ENCODE results near the gene TAMALIN.

The TAMALIN gene

GRCh38 chr12:52054833-52055730 is 48.3 kb downstream of the TAMALIN start:
- FAIRE-seq (no peak), DNase-seq (ENCODE audit: insufficient read length, low spot score) (no peak)
- no peak for TF ChIP-seq POLR2A (IDR thresholded peaks at IDR 0.05; ENCODE audit: low read depth, low read length)

DNA sequence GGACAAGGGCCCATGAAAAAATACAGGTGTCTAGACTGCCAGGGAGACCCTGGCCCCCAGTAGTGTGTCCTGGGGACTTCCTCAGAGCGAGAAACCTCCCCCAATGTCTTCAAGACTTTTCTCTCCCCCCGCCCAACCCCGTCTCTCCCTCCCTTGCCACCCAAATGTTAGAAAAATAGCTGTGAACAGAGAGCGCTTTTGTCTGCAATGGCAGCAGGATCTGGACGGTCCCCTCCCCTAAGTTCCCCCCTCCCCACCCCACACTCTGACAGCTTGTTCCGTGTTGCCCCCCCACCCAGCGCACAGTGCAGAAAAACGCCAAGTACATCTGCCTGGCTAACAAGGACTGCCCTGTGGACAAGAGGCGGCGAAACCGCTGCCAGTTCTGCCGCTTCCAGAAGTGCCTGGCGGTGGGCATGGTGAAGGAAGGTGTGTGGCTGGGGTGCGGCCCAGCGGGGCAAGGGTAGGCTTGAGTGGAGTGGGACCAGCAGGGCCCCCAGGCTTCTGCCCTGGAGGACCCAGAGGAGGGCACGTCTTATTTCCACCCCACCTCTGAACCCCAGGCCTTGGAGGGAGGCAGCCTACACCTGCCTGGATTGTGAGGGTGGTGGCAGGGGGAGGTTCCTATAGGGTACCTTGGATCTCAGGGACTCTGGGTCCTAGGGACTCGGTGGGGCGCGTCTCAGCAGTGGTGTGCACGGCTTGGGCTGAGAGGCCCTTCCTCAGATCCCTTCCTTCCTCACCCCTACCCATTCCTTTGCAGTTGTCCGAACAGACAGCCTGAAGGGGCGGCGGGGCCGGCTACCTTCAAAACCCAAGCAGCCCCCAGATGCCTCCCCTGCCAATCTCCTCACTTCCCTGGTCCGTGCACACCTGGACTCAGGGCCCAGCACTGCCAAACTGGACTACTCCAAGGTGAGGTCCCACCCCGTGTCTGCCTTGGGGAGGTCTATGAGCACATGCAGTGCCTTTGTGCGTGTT is 49.3 kb downstream of the TAMALIN start:
- FAIRE-seq = no peak
- DNase-seq (ENCODE audit: insufficient read length, low spot score) = no peak
- TF ChIP-seq POLR2A (IDR thresholded peaks at IDR 0.05; ENCODE audit: low read depth, low read length) = no peak

DNA sequence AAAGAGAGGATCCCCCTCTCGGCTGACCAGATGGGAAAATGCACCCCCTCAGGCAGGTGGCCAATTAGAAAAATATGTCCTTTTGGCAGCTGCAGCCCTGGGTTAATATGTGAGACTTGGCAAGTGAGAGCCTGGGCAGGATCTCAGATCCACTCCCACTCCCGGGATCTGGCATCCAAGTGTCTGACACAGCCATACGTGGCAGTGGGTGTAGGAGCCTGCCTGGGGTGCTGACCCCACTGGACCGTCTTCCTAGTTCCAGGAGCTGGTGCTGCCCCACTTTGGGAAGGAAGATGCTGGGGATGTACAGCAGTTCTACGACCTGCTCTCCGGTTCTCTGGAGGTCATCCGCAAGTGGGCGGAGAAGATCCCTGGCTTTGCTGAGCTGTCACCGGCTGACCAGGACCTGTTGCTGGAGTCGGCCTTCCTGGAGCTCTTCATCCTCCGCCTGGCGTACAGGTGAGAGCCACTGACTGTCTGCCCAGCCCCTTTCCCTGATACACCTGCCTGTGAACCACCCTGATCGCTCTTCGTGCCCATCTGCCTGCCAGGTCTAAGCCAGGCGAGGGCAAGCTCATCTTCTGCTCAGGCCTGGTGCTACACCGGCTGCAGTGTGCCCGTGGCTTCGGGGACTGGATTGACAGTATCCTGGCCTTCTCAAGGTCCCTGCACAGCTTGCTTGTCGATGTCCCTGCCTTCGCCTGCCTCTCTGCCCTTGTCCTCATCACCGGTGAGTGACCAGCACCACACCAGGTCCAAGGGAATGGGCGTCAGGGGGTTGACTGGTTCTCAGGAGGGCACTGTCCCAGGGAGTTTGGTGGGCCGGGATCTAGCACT is 50.3 kb downstream of the TAMALIN start:
- FAIRE-seq (no peak), DNase-seq (ENCODE audit: insufficient read length, low spot score) (no peak)
- TF ChIP-seq POLR2A (IDR thresholded peaks at IDR 0.05; ENCODE audit: low read depth, low read length) = no peak

DNA sequence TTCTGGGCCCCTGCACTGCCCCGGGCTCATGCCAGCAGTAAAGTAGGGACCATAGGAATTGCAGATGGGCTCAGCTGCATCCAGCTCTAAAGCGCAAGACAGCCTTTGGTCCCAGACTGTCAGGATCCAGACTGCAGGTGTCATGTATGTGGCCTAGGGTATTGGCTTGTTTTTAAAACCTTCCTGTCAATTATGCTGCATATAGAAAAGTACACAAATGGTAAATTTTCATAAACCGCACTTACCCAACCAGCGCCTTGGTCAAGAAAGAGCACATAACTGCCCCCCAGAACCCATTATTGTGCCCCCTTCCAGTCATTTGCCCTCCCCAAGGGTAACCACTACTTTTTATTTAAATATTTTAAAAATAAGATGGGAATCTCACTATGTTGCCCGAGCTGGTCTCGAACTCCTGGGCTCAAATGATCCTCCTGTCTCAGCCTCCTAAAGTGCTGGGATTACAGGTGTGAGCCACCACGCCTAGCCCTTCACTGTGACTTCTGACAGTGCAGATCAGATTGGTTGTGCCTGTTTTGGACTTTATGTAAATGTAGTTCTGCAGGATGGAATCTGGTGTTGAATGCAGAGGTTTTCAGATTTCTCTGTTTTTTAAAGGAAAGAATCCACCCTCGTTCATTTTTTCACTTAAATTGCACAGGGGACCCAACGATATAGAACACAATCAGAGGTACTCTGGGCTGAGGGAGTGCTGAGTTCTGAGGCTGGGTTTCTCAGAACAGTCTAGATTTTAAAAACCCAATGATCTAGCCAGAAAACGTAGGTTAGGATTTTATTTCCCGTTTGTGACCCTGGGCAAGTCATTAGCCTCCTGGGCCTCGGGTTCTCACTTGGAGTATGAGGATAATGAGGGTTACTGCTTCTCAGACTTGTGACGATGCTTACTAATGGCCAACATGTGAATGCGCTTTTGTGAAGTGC is 51.2 kb downstream of the TAMALIN start:
- no peak for DNase-seq (ENCODE audit: insufficient read length, low spot score)
- FAIRE-seq = no peak
- no peak for TF ChIP-seq POLR2A (IDR thresholded peaks at IDR 0.05; ENCODE audit: low read depth, low read length)

DNA sequence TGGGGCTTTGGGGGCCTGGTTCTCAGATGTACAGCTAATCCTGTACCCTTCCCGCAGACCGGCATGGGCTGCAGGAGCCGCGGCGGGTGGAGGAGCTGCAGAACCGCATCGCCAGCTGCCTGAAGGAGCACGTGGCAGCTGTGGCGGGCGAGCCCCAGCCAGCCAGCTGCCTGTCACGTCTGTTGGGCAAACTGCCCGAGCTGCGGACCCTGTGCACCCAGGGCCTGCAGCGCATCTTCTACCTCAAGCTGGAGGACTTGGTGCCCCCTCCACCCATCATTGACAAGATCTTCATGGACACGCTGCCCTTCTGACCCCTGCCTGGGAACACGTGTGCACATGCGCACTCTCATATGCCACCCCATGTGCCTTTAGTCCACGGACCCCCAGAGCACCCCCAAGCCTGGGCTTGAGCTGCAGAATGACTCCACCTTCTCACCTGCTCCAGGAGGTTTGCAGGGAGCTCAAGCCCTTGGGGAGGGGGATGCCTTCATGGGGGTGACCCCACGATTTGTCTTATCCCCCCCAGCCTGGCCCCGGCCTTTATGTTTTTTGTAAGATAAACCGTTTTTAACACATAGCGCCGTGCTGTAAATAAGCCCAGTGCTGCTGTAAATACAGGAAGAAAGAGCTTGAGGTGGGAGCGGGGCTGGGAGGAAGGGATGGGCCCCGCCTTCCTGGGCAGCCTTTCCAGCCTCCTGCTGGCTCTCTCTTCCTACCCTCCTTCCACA is 52.0 kb downstream of the TAMALIN start:
- no peak for TF ChIP-seq POLR2A (IDR thresholded peaks at IDR 0.05; ENCODE audit: low read depth, low read length)
- no peak for DNase-seq (ENCODE audit: insufficient read length, low spot score)
- FAIRE-seq = no peak

- no peak for FAIRE-seq
- TF ChIP-seq POLR2A (IDR thresholded peaks at IDR 0.05; ENCODE audit: low read depth, low read length) = no peak
- DNase-seq (ENCODE audit: insufficient read length, low spot score) = no peak
Observed at GRCh38 chr12:52059582-52060497, 53.1 kb downstream of the TAMALIN start.

DNA sequence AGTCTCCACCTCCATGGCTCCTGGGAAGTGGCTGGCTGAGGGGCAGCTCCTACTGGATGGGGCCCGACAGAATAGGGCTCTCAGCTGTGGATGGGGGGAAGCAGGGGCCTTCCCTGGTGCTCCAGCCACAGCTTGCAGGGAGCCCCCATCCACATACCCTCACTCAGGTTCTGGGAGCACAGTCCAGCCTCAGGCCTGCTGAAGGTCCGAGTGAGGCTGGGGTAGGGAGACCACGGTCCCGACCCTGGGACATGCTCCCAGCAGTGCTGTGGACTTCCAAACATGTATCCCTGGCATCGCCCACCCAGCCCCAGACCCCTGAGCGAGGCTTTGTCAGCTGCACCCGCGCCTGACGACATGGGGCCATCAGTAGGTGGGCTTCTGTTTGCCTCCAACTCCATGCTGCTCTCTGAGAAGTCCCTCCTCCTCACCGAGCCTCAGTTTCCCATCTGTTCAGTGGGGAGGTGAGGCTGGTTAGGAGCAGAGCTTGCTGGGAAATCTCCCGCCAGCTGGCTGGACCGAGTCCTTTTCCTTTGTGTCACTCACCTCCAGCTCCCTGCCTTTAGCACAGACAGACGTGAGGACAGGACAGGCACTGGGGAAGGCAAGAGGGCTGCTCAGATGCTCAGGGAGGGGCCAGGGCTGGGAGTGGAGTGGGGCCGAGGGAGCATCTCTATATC is 53.9 kb downstream of the TAMALIN start:
- TF ChIP-seq POLR2A (IDR thresholded peaks at IDR 0.05; ENCODE audit: low read depth, low read length) = no peak

DNA sequence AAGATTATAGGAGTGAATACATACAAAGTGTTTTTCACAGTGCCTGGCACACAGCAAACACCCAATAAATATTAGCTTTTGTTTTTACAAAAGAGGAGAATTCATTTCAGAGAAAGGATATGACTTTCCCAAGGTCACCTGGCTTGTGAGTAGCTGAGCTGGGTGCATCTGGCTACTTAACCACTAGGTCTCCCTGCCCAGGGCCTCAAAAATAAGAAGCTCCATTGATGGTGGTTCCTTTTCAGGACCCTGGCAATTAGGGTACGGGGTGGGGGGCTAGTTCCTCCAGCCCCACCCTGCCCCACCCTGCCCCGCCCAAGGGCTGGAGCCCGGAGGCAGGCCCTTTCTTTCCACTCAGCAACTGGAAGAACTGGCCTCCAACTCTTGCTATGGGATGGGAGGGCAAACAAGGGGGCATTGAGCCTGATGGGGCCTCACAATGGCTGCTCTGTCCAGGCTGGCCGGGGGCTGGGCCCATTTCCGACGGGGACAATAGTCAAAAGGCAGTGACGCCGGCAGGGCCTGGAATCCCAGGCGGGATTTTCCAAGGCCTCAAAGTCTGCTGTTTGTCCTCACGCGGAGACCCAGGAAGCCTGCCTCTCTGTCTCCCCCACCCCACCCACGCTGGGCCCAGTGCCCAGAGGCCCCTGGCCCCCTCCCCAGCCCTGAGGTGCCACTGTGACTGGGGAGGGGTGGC is 54.9 kb downstream of the TAMALIN start:
- FAIRE-seq (no peak), DNase-seq (ENCODE audit: insufficient read length, low spot score) (no peak)
- no peak for TF ChIP-seq POLR2A (IDR thresholded peaks at IDR 0.05; ENCODE audit: low read depth, low read length)

More for the DNA sequence above, 53.9 kb downstream of the TAMALIN start:
- FAIRE-seq (no peak), DNase-seq (ENCODE audit: insufficient read length, low spot score) (no peak)

DNA sequence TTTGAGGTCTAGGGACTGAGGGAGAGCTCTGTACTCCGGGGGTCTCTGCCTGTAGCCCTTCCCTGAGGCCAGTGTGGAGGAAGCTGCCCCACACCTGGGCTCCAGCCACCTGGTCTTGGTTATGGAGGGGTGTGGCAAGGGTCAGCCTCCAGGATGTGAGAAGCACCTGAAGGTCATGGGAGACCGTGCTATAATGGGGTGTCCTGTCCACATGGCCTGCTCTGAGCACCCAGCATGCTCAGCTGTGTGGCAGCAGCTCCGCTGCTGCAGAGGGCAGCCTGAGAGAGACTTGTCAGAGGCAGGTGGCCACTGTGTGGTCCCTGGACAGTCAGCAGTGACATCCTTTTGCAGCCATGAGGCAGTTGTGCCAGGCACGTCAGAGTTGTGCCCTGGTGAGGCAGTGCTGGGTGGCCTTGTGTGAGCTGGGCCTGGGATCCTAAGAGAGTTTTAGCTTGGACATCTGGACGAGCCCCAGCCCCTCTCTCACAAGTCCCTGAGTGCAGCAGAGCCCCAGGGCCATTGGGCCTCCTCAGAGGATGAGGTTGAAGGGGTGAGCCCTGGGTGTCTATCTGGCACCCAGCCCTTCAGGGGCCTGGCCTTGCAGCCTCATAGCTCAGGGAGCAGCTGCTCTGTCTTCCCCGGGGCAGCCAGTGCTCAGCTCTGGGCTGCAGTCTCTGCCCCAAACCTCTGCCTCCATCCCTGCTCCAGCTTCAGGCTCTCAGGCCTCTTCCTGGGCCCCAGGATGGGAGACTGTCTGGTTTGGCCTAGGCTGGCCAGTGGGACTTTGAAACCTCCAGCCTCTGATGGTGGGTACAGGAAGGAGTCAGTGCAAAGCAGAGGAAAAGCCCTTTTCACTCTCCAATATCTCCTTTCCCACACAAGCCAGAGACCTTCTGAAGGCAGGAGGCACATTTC is 55.7 kb downstream of the TAMALIN start:
- TF ChIP-seq POLR2A (IDR thresholded peaks at IDR 0.05; ENCODE audit: low read depth, low read length) = no peak
- no peak for FAIRE-seq

More for the DNA sequence above, 55.7 kb downstream of the TAMALIN start:
- DNase-seq (ENCODE audit: insufficient read length, low spot score) = no peak

Measured in H54 (cell line).